ENCODE measurements around the gene JARID2. TPM values are rescaled to one million over a fixed set of nuclear protein-coding genes. Genes with fewer than 3 reads are reported as not detected.

JARID2 gene
- total RNA-seq, 1 donor: 9.1 TPM

GRCh38 chr6:15518057-15518456, 272.2 kb downstream of the JARID2 start:
- H3K4me3 ChIP-seq (ENCODE audit: low read depth, low read length): no peak overlapping the region
- no peak for DNase-seq (ENCODE audit: low read depth)
- TF ChIP-seq CTCF (IDR thresholded peaks at IDR 0.05; ENCODE audit: insufficient read depth, low read depth, low read length): no peak

- DNase-seq (ENCODE audit: low read depth): no peak
- no peak for TF ChIP-seq CTCF (IDR thresholded peaks at IDR 0.05; ENCODE audit: insufficient read depth, low read depth, low read length)
Observed at GRCh38 chr6:15518878-15519277, 273.0 kb downstream of the JARID2 start.

GRCh38 chr6:15519681-15520080, 273.8 kb downstream of the JARID2 start:
- TF ChIP-seq CTCF (IDR thresholded peaks at IDR 0.05; ENCODE audit: insufficient read depth, low read depth, low read length): no peak
- H3K4me3 ChIP-seq (ENCODE audit: low read depth, low read length): no peak overlapping the region
- no peak for DNase-seq (ENCODE audit: low read depth)

More at GRCh38 chr6:15518878-15519277, 273.0 kb downstream of the JARID2 start:
- no peak overlapping the region for H3K4me3 ChIP-seq (ENCODE audit: low read depth, low read length)

GRCh38 chr6:15520626-15521203, 274.8 kb downstream of the JARID2 start:
- no peak for TF ChIP-seq CTCF (IDR thresholded peaks at IDR 0.05; ENCODE audit: insufficient read depth, low read depth, low read length)
- no peak for DNase-seq (ENCODE audit: low read depth)

GRCh38 chr6:15521582-15521981, 275.7 kb downstream of the JARID2 start:
- no peak for TF ChIP-seq CTCF (IDR thresholded peaks at IDR 0.05; ENCODE audit: insufficient read depth, low read depth, low read length)
- H3K4me3 ChIP-seq (ENCODE audit: low read depth, low read length): no peak overlapping the region
- peak; percentile 40 for DNase-seq (ENCODE audit: low read depth)

More at GRCh38 chr6:15520626-15521203, 274.8 kb downstream of the JARID2 start:
- H3K4me3 ChIP-seq (ENCODE audit: low read depth, low read length): no peak overlapping the region

GRCh38 chr6:15522026-15522425, 276.2 kb downstream of the JARID2 start:
- DNase-seq (ENCODE audit: low read depth): no peak
- no peak for TF ChIP-seq CTCF (IDR thresholded peaks at IDR 0.05; ENCODE audit: insufficient read depth, low read depth, low read length)
- no peak overlapping the region for H3K4me3 ChIP-seq (ENCODE audit: low read depth, low read length)

- no peak overlapping the region for H3K4me3 ChIP-seq (ENCODE audit: low read depth, low read length)
- DNase-seq (ENCODE audit: low read depth): no peak
- TF ChIP-seq CTCF (IDR thresholded peaks at IDR 0.05; ENCODE audit: insufficient read depth, low read depth, low read length): no peak
Observed at GRCh38 chr6:15522427-15522826, 276.6 kb downstream of the JARID2 start.
